NT2/D1 (cell line): ENCODE results near the gene COPB1.

ENCODE experiments used
- SUZ12 ChIP-seq: IDR thresholded peaks from 2 replicates; pipeline ENCODE4 v1.6.1; 2011; ENCODE audit not compliant: insufficient read length, insufficient read depth; ENCODE audit errors: extremely low read depth
- YY1 ChIP-seq: IDR thresholded peaks from 2 replicates; pipeline ENCODE4 v1.6.1; 2011; ENCODE audit not compliant: insufficient read length, insufficient read depth

DNA sequence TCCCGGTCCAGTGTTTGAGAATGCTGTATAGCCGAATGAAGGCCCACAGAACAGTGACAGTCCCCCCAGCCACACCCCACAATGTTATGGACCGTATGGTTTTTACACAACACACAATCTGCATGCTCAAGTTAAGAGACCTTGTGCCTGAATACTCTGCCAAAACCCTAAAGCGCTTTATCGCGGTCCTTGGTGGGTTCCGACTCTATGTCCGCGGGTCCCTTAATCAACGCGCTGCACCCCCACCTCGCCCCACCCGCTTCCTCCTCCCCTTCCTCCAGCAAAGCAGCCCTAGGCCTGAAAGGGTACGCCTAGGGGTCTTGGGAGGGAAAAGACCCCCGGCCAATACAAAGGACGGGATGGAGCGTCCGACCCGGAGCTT lies 442 bp downstream of the COPB1 start:
- TF ChIP-seq SUZ12 (no peak), YY1 (no peak)
